B cell (primary cell): ENCODE data around the gene NEAT1.

Experiments used
- CTCF ChIP-seq: fragments of 200-600 bp; IDR thresholded peaks from one replicate; pipeline ENCODE4 v1.8.0; 2022; ENCODE audit warnings: antibody characterized with exemption, mild to moderate bottlenecking
- EZH2 ChIP-seq: IDR thresholded peaks from 2 replicates; pipeline ENCODE4 v1.6.1; 2012; ENCODE audit warnings: borderline replicate concordance, low read depth, mild to moderate bottlenecking, moderate library complexity, low read length; ENCODE audit not compliant: insufficient read depth, poor library complexity, severe bottlenecking

- TF ChIP-seq CTCF (no peak), EZH2 (no peak)
Measured at GRCh38 chr11:65491163-65491465, 68.5 kb downstream of the NEAT1 start.
